ENCODE data around the gene KISS1R. TPM values are rescaled to one million over a fixed set of nuclear protein-coding genes. Genes with fewer than 3 reads are reported as not detected.

The KISS1R gene
- total RNA-seq, 2 donors from 2014 or later: not detected

- H3K36me3 ChIP-seq: no peaks in the 10 kb centered on the region
- no peaks in the 10 kb centered on the region for H3K27me3 ChIP-seq (replicated peaks; ENCODE audit: insufficient read depth)
- whole genome bisulfite sequencing: 47% methylated on average over 32 of the region's 33 CpGs
- intact Hi-C loops (cut with DNase I): no loop called here
- TF ChIP-seq CTCF (IDR thresholded peaks at IDR 0.05): no peak
- TF ChIP-seq POLR2AphosphoS5 (IDR thresholded peaks at IDR 0.05): no peak
- TF ChIP-seq POLR2A (IDR thresholded peaks at IDR 0.05): no peak
- peak overlapping the region; percentile 30 to 76 for H3K27ac ChIP-seq
- peak overlapping the region; percentile 25 to 35 for H3K4me3 ChIP-seq
- peaks cover 8% of the 10 kb centered on the region for H3K4me1 ChIP-seq (replicated peaks)
- H3K9me3 ChIP-seq: no peaks in the 10 kb centered on the region
- DNase-seq (ENCODE audit: low spot score): no peak
These were observed 36.5 kb downstream of the KISS1R start for GRCh38 chr19:953445-954271.

DNA sequence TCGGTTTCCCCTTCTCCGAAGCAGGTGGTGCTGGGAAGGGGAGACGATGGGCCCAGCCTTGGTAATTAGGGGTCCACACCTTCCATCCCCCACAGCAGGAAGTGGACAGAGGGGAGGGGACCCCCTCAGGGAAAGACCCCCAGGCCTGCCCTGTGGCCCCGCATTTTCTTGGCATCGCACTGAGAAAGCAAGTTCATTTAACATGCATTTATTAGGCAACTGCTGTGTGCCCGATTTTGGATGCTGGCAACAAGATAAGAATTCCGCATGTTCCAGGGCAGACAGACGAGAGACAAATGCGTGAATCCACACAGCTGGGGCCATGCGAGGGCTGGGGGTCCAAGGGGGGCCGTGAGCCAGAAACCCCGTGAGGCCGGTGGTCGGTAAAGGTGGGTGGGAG, 37.1 kb downstream of the KISS1R start:
- intact Hi-C loops (cut with DNase I): no loop called here
- Histone ChIP-seq H3K4me1 (replicated peaks) (peaks cover 8% of the 10 kb centered on the region), H3K27ac (no peak overlapping the region), H3K4me3 (no peak overlapping the region), H3K27me3 (replicated peaks; ENCODE audit: insufficient read depth) (no peaks in the 10 kb centered on the region), H3K9me3 (no peaks in the 10 kb centered on the region), H3K36me3 (no peaks in the 10 kb centered on the region)
- TF ChIP-seq POLR2A (IDR thresholded peaks at IDR 0.05): no peak
- TF ChIP-seq POLR2AphosphoS5 (IDR thresholded peaks at IDR 0.05): no peak
- no peak for TF ChIP-seq CTCF (IDR thresholded peaks at IDR 0.05)
- WGBS: 89% methylated on average over 14 of the region's 14 CpGs
- no peak for DNase-seq (ENCODE audit: low spot score)

GRCh38 chr19:954672-955494, 37.8 kb downstream of the KISS1R start:
- TF ChIP-seq POLR2AphosphoS5 (IDR thresholded peaks at IDR 0.05) (no peak), POLR2A (IDR thresholded peaks at IDR 0.05) (no peak), CTCF (IDR thresholded peaks at IDR 0.05) (no peak)
- H3K4me3 ChIP-seq: no peak overlapping the region
- H3K27me3 ChIP-seq (replicated peaks; ENCODE audit: insufficient read depth): no peaks in the 10 kb centered on the region
- H3K9me3 ChIP-seq: no peaks in the 10 kb centered on the region
- no peak for DNase-seq (ENCODE audit: low spot score)
- no peaks in the 10 kb centered on the region for H3K36me3 ChIP-seq
- intact Hi-C loops (cut with DNase I): no loop called here
- no peak overlapping the region for H3K27ac ChIP-seq
- peaks cover 8% of the 10 kb centered on the region for H3K4me1 ChIP-seq (replicated peaks)
- WGBS: 85% methylated on average over 43 of the region's 43 CpGs

- WGBS: 82% methylated on average over 47 of the region's 55 CpGs
- no peak for DNase-seq (ENCODE audit: low spot score)
- Histone ChIP-seq H3K27ac (no peak overlapping the region), H3K36me3 (no peaks in the 10 kb centered on the region), H3K27me3 (replicated peaks; ENCODE audit: insufficient read depth) (no peaks in the 10 kb centered on the region), H3K9me3 (no peaks in the 10 kb centered on the region), H3K4me3 (no peak overlapping the region), H3K4me1 (replicated peaks) (peaks cover 8% of the 10 kb centered on the region)
- intact Hi-C loops (cut with DNase I): no loop called here
- TF ChIP-seq CTCF (IDR thresholded peaks at IDR 0.05) (no peak), POLR2A (IDR thresholded peaks at IDR 0.05) (no peak), POLR2AphosphoS5 (IDR thresholded peaks at IDR 0.05) (no peak)
These were observed 39.0 kb downstream of the KISS1R start for GRCh38 chr19:955803-956765.
